Esophagus squamous epithelium (tissue), 5 donors: ENCODE measurements around the gene GP1BB. TPM values are rescaled to one million over a fixed set of nuclear protein-coding genes. Genes with fewer than 3 reads are reported as not detected.

Source experiments
- DNase-seq: peaks from one replicate; lab custom pipeline; 2025; lab: John Stamatoyannopoulos, UW
- H3K27ac ChIP-seq, 4 donors: fragments of 200-600 bp; sonication (generic); one replicate each; pipeline ENCODE4 v1.5.1; 2016 to 2019; ENCODE audit warnings: mild to moderate bottlenecking in 1 of 4
- H3K27me3 ChIP-seq, 4 donors: fragments of 200-600 bp; sonication (generic); 1 replicate in 3 of 4; 2 replicates in 1 of 4; pipeline versions ENCODE4 v1.5.1 to v1.6.0; 2017 to 2021; ENCODE audit warnings: antibody characterized with exemption in 1 of 4
- H3K36me3 ChIP-seq, 3 donors: fragments of 200-600 bp; sonication (generic); one replicate each; pipeline ENCODE4 v1.5.1; 2016 to 2019
- H3K4me1 ChIP-seq, 3 donors: fragments of 200-600 bp; sonication (generic); one replicate each; pipeline ENCODE4 v1.5.1; 2017 to 2019
- H3K4me3 ChIP-seq, 4 donors: fragments of 200-600 bp; sonication (generic); 1 replicate in 3 of 4; 2 replicates in 1 of 4; pipeline ENCODE4 v1.5.1; 2016 to 2019; ENCODE audit warnings: mild to moderate bottlenecking in 2 of 4, moderate library complexity in 1 of 4
- H3K9me3 ChIP-seq, 3 donors: fragments of 200-600 bp; sonication (generic); one replicate each; pipeline ENCODE4 v1.5.1; 2016 to 2019
- CTCF ChIP-seq, 6 experiments: fragments of 450-650 bp in 4 of 6; fragments of 200-600 bp in 2 of 6; sonication (generic) in 2 of 6; IDR thresholded peaks; one replicate each; pipeline ENCODE4 v1.5.1; 2016 to 2019; ENCODE audit warnings: antibody characterized with exemption in 6 of 6, mild to moderate bottlenecking in 4 of 6, moderate library complexity in 4 of 6
- POLR2A ChIP-seq, 4 donors: fragments of 450-650 bp; IDR thresholded peaks; one replicate each; pipeline ENCODE4 v1.6.1; 2017; ENCODE audit warnings: antibody characterized with exemption in 4 of 4, mild to moderate bottlenecking in 4 of 4, moderate library complexity in 3 of 4
- WGBS, 2 donors: methylation state at CpG; one replicate each; pipeline ENCODE4 v1.1.5; 2018; 5-methylcytosine and 5-hydroxymethylcytosine counted together
- intact Hi-C: fragments of 100-400 bp; cut with DNase I; formaldehyde crosslinking; loops from one replicate; pipeline ENCODE4 v1.15.0; 2022
- total RNA-seq, 4 donors: library from RNA; depleted of rRNA; stranded (reverse); fragments of >200 nt; gene quantifications; one replicate each; pipeline ENCODE4 v1.1.0, GENCODE V29; 2016
- donor health status: DM: yes; HTN: yes; CAD: no.

The GP1BB gene
- total RNA-seq, 4 donors from 2014 or later, result 4.8 to 40.0 (median 9.7) TPM

- H3K4me1 ChIP-seq, result peaks cover 7 to 35% (median 7%) of the 10 kb centered on the region in 3 donors
- peak overlapping the region; percentile 41 to 68 (median 49) for H3K4me3 ChIP-seq
- no peak for DNase-seq
- WGBS, 2 donors, result 32 to 40% methylated on average over 1 to 9 of the region's 35 CpGs
- H3K27me3 ChIP-seq, result peaks cover 0 to 99% (median 4%) of the 10 kb centered on the region in 4 donors
- intact Hi-C loops, result no loop called here
- H3K27ac ChIP-seq, result peak overlapping the region in 3 of 4 donors; percentile 39 to 70 (median 41)
- no peaks in the 10 kb centered on the region for H3K9me3 ChIP-seq
- H3K36me3 ChIP-seq, result no peaks in the 10 kb centered on the region
- no peak for TF ChIP-seq CTCF (IDR thresholded peaks at IDR 0.05)
- no peak for TF ChIP-seq POLR2A (IDR thresholded peaks at IDR 0.05)
These were observed 44.3 kb downstream of the GP1BB start for GRCh38 chr22:19767427-19768341.

GRCh38 chr22:19769393-19769715, 46.0 kb downstream of the GP1BB start:
- peaks cover 7 to 43% (median 7%) of the 10 kb centered on the region in 3 donors for H3K4me1 ChIP-seq
- H3K4me3 ChIP-seq, result no peak overlapping the region
- H3K36me3 ChIP-seq, result no peaks in the 10 kb centered on the region
- WGBS, 2 donors, result 80% methylated on average over 1 of the region's 12 CpGs; no CpG with 5 or more reads in 1 of the 2 donors
- H3K27me3 ChIP-seq, result peaks cover 0 to 93% (median 4%) of the 10 kb centered on the region in 4 donors
- TF ChIP-seq CTCF (IDR thresholded peaks at IDR 0.05) (no peak), POLR2A (IDR thresholded peaks at IDR 0.05) (no peak)
- no peaks in the 10 kb centered on the region for H3K9me3 ChIP-seq
- intact Hi-C loops, result no loop called here
- DNase-seq, result no peak
- H3K27ac ChIP-seq, result no peak overlapping the region

GRCh38 chr22:19770349-19771220, 47.2 kb downstream of the GP1BB start:
- WGBS, 2 donors, result 83 to 90% methylated on average over 2 to 14 of the region's 25 CpGs
- H3K4me3 ChIP-seq, result no peak overlapping the region
- no peak overlapping the region for H3K27ac ChIP-seq
- H3K4me1 ChIP-seq, result peaks cover 7 to 37% (median 7%) of the 10 kb centered on the region in 3 donors
- peaks cover 0 to 90% (median 3%) of the 10 kb centered on the region in 4 donors for H3K27me3 ChIP-seq
- intact Hi-C loops, result no loop called here
- no peaks in the 10 kb centered on the region for H3K9me3 ChIP-seq
- no peak for DNase-seq
- TF ChIP-seq CTCF (IDR thresholded peaks at IDR 0.05) (no peak), POLR2A (IDR thresholded peaks at IDR 0.05) (no peak)
- H3K36me3 ChIP-seq, result no peaks in the 10 kb centered on the region

GRCh38 chr22:19772422-19772672, 49.0 kb downstream of the GP1BB start:
- Histone ChIP-seq H3K36me3 (no peaks in the 10 kb centered on the region), H3K4me3 (no peak overlapping the region), H3K9me3 (no peaks in the 10 kb centered on the region), H3K4me1 (peaks cover 0 to 21% (median 5%) of the 10 kb centered on the region in 3 donors), H3K27me3 (peaks cover 0 to 81% (median 2%) of the 10 kb centered on the region in 4 donors), H3K27ac (no peak overlapping the region)
- intact Hi-C loops, result no loop called here
- 69 to 81% methylated on average over 4 of the region's 4 CpGs for WGBS, 2 donors
- no peak for TF ChIP-seq POLR2A (IDR thresholded peaks at IDR 0.05)
- TF ChIP-seq CTCF (IDR thresholded peaks at IDR 0.05), result no peak
- DNase-seq, result no peak
